SK-N-SH (cell line): ENCODE data around the gene CAMKMT. TPM values are rescaled to one million over a fixed set of nuclear protein-coding genes. Genes with fewer than 3 reads are reported as not detected.
A peak's percentile ranks its signal among the peaks of the same experiment; 100 is the strongest.

Source experiments
- CTCF ChIA-PET: fragments of 300-600, 350-600 bp; formaldehyde crosslinking; extraction: SDS; loops from one replicate; lab custom pipeline; 2021; lab: Yijun Ruan, JAX
- POLR2A ChIA-PET: fragments of 350-600 bp; sonication (Branson Sonifier 250); formaldehyde crosslinking; extraction: SDS; loops from one replicate; lab custom pipeline; 2020; ENCODE audit warnings: antibody characterized with exemption, inconsistent platforms; lab: Yijun Ruan, JAX
- DNase-seq: peaks from one replicate; pipeline ENCODE4 v3.0.0; 2012
- H2AFZ ChIP-seq: fragments of 200-600 bp; sonication (generic); 2 replicates; pipeline ENCODE4 v1.8.1; 2016; ENCODE audit warnings: antibody characterized with exemption, mild to moderate bottlenecking, low read depth
- H3F3A ChIP-seq: fragments of 200-600 bp; sonication (generic); replicated peaks from 2 replicates; pipeline ENCODE3; 2016; ENCODE audit warnings: antibody characterized with exemption, mild to moderate bottlenecking; ENCODE audit not compliant: insufficient read depth
- H3K27ac ChIP-seq, 2 experiments: fragments of 200-500 bp in 1 of 2; fragments of 200-600 bp in 1 of 2; sonication (Bioruptor generic) in 1 of 2; sonication (generic), shearing (Covaris generic) in 1 of 2; 2 replicates each; pipeline versions ENCODE4 v1.5.1 to v1.6.1; 2014 to 2016; ENCODE audit warnings: low read depth in 2 of 2, inconsistent platforms in 1 of 2, low read length in 1 of 2, mild to moderate bottlenecking in 1 of 2, mixed read lengths in 1 of 2
- H3K27me3 ChIP-seq: fragments of 200-600 bp; sonication (generic), shearing (Covaris generic); 2 replicates; pipeline ENCODE4 v1.6.1; 2016; ENCODE audit warnings: mixed run types; ENCODE audit not compliant: insufficient read depth
- H3K36me3 ChIP-seq, 2 experiments: fragments of 200-500 bp in 1 of 2; fragments of 200-600 bp in 1 of 2; sonication (Bioruptor generic) in 1 of 2; sonication (generic) in 1 of 2; replicated peaks in 1 of 2; 2 replicates each; pipeline versions ENCODE3 to v1.5.1; 2014 to 2016; ENCODE audit warnings: low read length in 1 of 2, mild to moderate bottlenecking in 1 of 2; ENCODE audit not compliant: insufficient read depth in 2 of 2, control insufficient read depth in 1 of 2
- H3K4me1 ChIP-seq, 2 experiments: fragments of 200-500 bp in 1 of 2; fragments of 200-600 bp in 1 of 2; sonication (Bioruptor generic) in 1 of 2; sonication (generic), shearing (Covaris generic) in 1 of 2; 2 replicates each; pipeline versions ENCODE4 v1.5.1 to v1.6.1; 2014 to 2016; ENCODE audit warnings: low read depth in 1 of 2, low read length in 1 of 2, mixed run types in 1 of 2; ENCODE audit not compliant: insufficient read depth in 2 of 2, control insufficient read depth in 1 of 2
- H3K4me2 ChIP-seq: fragments of 200-600 bp; sonication (generic), shearing (Covaris generic); 2 replicates; pipeline ENCODE4 v1.6.1; 2017; ENCODE audit warnings: mixed run types
- H3K4me3 ChIP-seq, 2 experiments: fragments of 200-500 bp in 1 of 2; fragments of 200-600 bp in 1 of 2; sonication (Bioruptor generic) in 1 of 2; sonication (generic), shearing (Covaris generic) in 1 of 2; 2 replicates each; pipeline versions ENCODE4 v1.5.1 to v1.8.1; 2014 to 2016; ENCODE audit warnings: low read depth in 2 of 2, inconsistent platforms in 1 of 2, low read length in 1 of 2, mild to moderate bottlenecking in 1 of 2, mixed read lengths in 1 of 2, moderate library complexity in 1 of 2
- H3K79me2 ChIP-seq: fragments of 200-600 bp; sonication (generic); 2 replicates; pipeline ENCODE4 v1.8.1; 2017; ENCODE audit warnings: mild to moderate bottlenecking; ENCODE audit not compliant: insufficient read depth
- H3K9ac ChIP-seq: fragments of 200-600 bp; sonication (generic); 2 replicates; pipeline ENCODE4 v1.6.1; 2017; ENCODE audit warnings: mixed run types
- H3K9me2 ChIP-seq: fragments of 200-600 bp; sonication (generic); 2 replicates; pipeline ENCODE4 v1.6.1; 2017; ENCODE audit warnings: mixed run types
- H3K9me3 ChIP-seq: fragments of 200-600 bp; sonication (generic); 2 replicates; pipeline ENCODE4 v1.6.1; 2017; ENCODE audit warnings: mixed run types, mild to moderate bottlenecking, moderate library complexity
- H4K20me1 ChIP-seq: fragments of 200-600 bp; sonication (generic); 2 replicates; pipeline ENCODE4 v1.6.1; 2017; ENCODE audit warnings: mild to moderate bottlenecking, mixed run types; ENCODE audit not compliant: insufficient read depth
- ELF1 ChIP-seq: IDR thresholded peaks from 2 replicates; pipeline ENCODE4 v1.4.0; 2012
- EZH2phosphoT487 ChIP-seq: fragments of 200-600 bp; sonication (generic); IDR thresholded peaks from 2 replicates; pipeline ENCODE4 v1.6.1; 2017; ENCODE audit warnings: low read depth, mixed run types, mild to moderate bottlenecking, antibody characterized with exemption, moderate library complexity, borderline replicate concordance
- FOSL2 ChIP-seq: IDR thresholded peaks from 2 replicates; pipeline ENCODE4 v1.4.0; 2012; ENCODE audit warnings: low read depth, mild to moderate bottlenecking, moderate library complexity, borderline replicate concordance
- FOXJ3 ChIP-seq: sonication (generic); formaldehyde crosslinking; IDR thresholded peaks from 2 replicates; pipeline ENCODE4 v1.5.1; 2020; ENCODE audit warnings: mild to moderate bottlenecking, missing genetic modification reagents
- MEF2A ChIP-seq: IDR thresholded peaks from 2 replicates; pipeline ENCODE4 v1.4.0; 2012; ENCODE audit warnings: low read depth, borderline replicate concordance
- MXI1 ChIP-seq: IDR thresholded peaks from 2 replicates; pipeline ENCODE4 v1.6.1; 2012; ENCODE audit warnings: mild to moderate bottlenecking, low read depth, low read length, improper control_type of control experiment
- NFIC ChIP-seq: IDR thresholded peaks from 2 replicates; pipeline ENCODE4 v1.4.0; 2012; ENCODE audit warnings: borderline replicate concordance
- POLR2AphosphoS5 ChIP-seq: IDR thresholded peaks from 2 replicates; pipeline ENCODE4 v1.6.1; 2012; ENCODE audit warnings: low read depth, low read length
- RCOR1 ChIP-seq: fragments of 150-350 bp; IDR thresholded peaks from 2 replicates; pipeline ENCODE4 v1.6.1; 2017; ENCODE audit warnings: antibody characterized with exemption, low read length
- RFX5 ChIP-seq: IDR thresholded peaks from 2 replicates; pipeline ENCODE4 v1.6.1; 2012; ENCODE audit warnings: mild to moderate bottlenecking, improper control_type of control experiment, low read length
- RXRA ChIP-seq: IDR thresholded peaks from 2 replicates; pipeline ENCODE4 v1.4.0; 2012; ENCODE audit warnings: low read depth, mild to moderate bottlenecking, borderline replicate concordance
- WGBS: methylation state at CpG from one replicate; pipeline ENCODE4 v1.1.6; 2017; ENCODE audit warnings: low lambda C conversion rate; 5-methylcytosine and 5-hydroxymethylcytosine counted together
- polyA plus RNA-seq, 3 experiments: library from polyadenylated mRNA; depleted of rRNA; stranded (reverse); fragments of >200 nt; gene quantifications; 2 replicates each; pipeline ENCODE4 v1.2.3, GENCODE V29; 2012
- TF ChIP-seq, protein P1 (sequence below): fragments of 200-600 bp; sonication (generic); IDR thresholded peaks from 2 replicates; pipeline ENCODE4 v1.6.1; 2017; ENCODE audit warnings: antibody characterized with exemption, mild to moderate bottlenecking, moderate library complexity
- TF ChIP-seq, protein P2 (sequence below): IDR thresholded peaks from 2 replicates; pipeline ENCODE4 v1.4.0; 2012; ENCODE audit warnings: low read depth
- TF ChIP-seq, protein P3 (sequence below): IDR thresholded peaks from 2 replicates; pipeline ENCODE4; 2012
- TF ChIP-seq, protein P4 (sequence below): fragments of 150-350 bp; IDR thresholded peaks from 2 replicates; pipeline ENCODE4 v1.6.1; 2016; ENCODE audit warnings: mild to moderate bottlenecking, low read depth, low read length

Gene CAMKMT
- polyA plus RNA-seq, 1 of the 3 experiments (the other 2 are of a cell fraction): 5.9 TPM

DNA sequence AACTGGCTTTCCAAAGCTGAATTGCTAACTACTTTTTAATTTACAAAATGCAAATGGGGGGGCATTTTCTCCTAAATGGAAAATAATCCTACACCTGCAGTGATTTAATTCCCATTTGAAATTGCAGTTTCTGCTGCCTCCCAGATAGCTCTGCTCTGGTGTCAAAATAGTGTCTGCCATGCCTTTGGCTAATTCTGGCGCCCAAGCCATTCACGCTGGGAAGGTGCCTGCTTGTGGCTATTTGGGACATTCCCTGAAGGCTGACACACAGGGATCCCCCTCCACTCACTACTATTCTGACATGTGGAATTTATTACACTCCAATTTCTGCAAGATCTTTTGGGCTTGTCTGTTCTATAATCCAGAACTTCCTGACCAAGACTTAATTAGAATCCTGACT is 451.4 kb downstream of the CAMKMT start:
- POLR2A ChIA-PET: no interaction called here
- Histone ChIP-seq H3K9me2 (no peaks in the 10 kb centered on the region), H3K9ac (no peak overlapping the region), H4K20me1 (no peaks in the 10 kb centered on the region), H2AFZ (no peak overlapping the region), H3K4me1 (peaks cover 0 to 16% of the 10 kb centered on the region in 2 experiments; a peak in 1 of 4 replicates), H3K4me3 (no peak overlapping the region), H3K4me2 (no peak overlapping the region), H3K9me3 (no peaks in the 10 kb centered on the region), H3K36me3 (no peaks in the 10 kb centered on the region), H3K79me2 (no peaks in the 10 kb centered on the region), H3K27ac (no peak overlapping the region), H3F3A (no peaks in the 10 kb centered on the region), H3K27me3 (peaks cover 6% of the 10 kb centered on the region; the same call in 1 of the 2 replicates)
- CTCF ChIA-PET: interaction anchor here (1.0 kb wide), 1 partner anchor 10 kb away, joined by 3 read pairs; no protein-coding TSS in a partner anchor
- WGBS: 49% methylated on average over 2 of the region's 2 CpGs
- TF ChIP-seq, protein P1, sequence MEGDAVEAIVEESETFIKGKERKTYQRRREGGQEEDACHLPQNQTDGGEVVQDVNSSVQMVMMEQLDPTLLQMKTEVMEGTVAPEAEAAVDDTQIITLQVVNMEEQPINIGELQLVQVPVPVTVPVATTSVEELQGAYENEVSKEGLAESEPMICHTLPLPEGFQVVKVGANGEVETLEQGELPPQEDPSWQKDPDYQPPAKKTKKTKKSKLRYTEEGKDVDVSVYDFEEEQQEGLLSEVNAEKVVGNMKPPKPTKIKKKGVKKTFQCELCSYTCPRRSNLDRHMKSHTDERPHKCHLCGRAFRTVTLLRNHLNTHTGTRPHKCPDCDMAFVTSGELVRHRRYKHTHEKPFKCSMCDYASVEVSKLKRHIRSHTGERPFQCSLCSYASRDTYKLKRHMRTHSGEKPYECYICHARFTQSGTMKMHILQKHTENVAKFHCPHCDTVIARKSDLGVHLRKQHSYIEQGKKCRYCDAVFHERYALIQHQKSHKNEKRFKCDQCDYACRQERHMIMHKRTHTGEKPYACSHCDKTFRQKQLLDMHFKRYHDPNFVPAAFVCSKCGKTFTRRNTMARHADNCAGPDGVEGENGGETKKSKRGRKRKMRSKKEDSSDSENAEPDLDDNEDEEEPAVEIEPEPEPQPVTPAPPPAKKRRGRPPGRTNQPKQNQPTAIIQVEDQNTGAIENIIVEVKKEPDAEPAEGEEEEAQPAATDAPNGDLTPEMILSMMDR: no peak
- TF ChIP-seq RCOR1: 0 out of 2 replicates have a peak, but pooled peaks have one; percentile 42
- peak; percentile 54 for DNase-seq

DNA sequence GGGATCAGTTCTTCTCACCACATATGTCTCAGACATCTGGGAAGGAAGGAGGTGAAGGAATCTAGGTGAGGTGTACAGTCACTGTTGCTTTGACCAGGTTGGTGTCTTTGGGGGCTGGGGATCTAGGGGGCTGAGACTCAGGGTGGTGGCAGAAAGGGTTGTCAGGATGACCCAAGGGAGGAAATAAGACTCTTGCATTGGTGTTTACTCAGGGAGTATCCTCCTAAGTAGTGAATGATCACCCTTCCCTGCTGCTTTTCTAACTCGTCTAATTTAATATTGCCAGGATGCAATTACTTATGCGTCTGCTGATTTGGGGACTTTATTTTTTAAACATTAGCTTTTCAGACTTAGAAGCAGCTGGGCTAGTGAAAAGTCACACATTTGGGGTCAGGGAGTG is 451.9 kb downstream of the CAMKMT start:
- CTCF ChIA-PET: interaction anchor here (0.9 kb wide), 1 partner anchor 12 kb away, joined by 3 read pairs; no protein-coding TSS in a partner anchor

More for the DNA sequence above, 451.9 kb downstream of the CAMKMT start:
- Histone ChIP-seq H3K4me2 (no peak overlapping the region), H3K27ac (no peak overlapping the region), H3K9me2 (no peaks in the 10 kb centered on the region), H3K27me3 (peaks cover 6% of the 10 kb centered on the region; the same call in 1 of the 2 replicates), H3K9ac (no peak overlapping the region), H3K9me3 (no peaks in the 10 kb centered on the region), H2AFZ (no peak overlapping the region), H3F3A (no peaks in the 10 kb centered on the region), H3K79me2 (no peaks in the 10 kb centered on the region), H3K4me3 (no peak overlapping the region), H3K4me1 (peaks cover 0 to 16% of the 10 kb centered on the region in 2 experiments; a peak in 1 of 4 replicates), H4K20me1 (no peaks in the 10 kb centered on the region), H3K36me3 (no peaks in the 10 kb centered on the region)
- 62% methylated on average over 2 of the region's 2 CpGs for WGBS
- DNase-seq: no peak
- POLR2A ChIA-PET: no interaction called here
- TF ChIP-seq MXI1 (no peak), RFX5 (no peak), POLR2AphosphoS5 (no peak), NFIC (no peak), FOSL2 (no peak), RXRA (no peak), ELF1 (no peak), FOXJ3 (CRISPR knock-in tag) (no peak), EZH2phosphoT487 (no peak), MEF2A (no peak)
- TF ChIP-seq, protein P2, sequence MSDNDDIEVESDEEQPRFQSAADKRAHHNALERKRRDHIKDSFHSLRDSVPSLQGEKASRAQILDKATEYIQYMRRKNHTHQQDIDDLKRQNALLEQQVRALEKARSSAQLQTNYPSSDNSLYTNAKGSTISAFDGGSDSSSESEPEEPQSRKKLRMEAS: no peak
- TF ChIP-seq, protein P3, sequence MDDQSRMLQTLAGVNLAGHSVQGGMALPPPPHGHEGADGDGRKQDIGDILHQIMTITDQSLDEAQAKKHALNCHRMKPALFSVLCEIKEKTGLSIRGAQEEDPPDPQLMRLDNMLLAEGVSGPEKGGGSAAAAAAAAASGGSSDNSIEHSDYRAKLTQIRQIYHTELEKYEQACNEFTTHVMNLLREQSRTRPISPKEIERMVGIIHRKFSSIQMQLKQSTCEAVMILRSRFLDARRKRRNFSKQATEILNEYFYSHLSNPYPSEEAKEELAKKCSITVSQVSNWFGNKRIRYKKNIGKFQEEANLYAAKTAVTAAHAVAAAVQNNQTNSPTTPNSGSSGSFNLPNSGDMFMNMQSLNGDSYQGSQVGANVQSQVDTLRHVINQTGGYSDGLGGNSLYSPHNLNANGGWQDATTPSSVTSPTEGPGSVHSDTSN: no peak
- TF ChIP-seq, protein P1: no peak
- TF ChIP-seq, protein P4, sequence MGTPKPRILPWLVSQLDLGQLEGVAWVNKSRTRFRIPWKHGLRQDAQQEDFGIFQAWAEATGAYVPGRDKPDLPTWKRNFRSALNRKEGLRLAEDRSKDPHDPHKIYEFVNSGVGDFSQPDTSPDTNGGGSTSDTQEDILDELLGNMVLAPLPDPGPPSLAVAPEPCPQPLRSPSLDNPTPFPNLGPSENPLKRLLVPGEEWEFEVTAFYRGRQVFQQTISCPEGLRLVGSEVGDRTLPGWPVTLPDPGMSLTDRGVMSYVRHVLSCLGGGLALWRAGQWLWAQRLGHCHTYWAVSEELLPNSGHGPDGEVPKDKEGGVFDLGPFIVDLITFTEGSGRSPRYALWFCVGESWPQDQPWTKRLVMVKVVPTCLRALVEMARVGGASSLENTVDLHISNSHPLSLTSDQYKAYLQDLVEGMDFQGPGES: no peak
